GM18951 (cell line): ENCODE data around the gene DVL2.
A peak's percentile ranks its signal among the peaks of the same experiment; 100 is the strongest.
"Not testable (repeated sequence)": the region's sequence is repeated elsewhere in the genome, so short reads cannot be mapped to it uniquely, and the experiment has no call there.

Source experiments
- POLR2A ChIP-seq: IDR thresholded peaks from 4 replicates; pipeline ENCODE4 v1.6.1; 2011; ENCODE audit warnings: mild to moderate bottlenecking; ENCODE audit not compliant: insufficient read length, insufficient read depth; ENCODE audit errors: extremely low read depth
- in situ Hi-C: fragments of 300-500 bp; cut with MboI; formaldehyde crosslinking; loops from one replicate; pipeline ENCODE4 v1.12.0; 2022; ENCODE audit warnings: low sequenced_read_pairs, mixed read lengths, inconsistent platforms; ENCODE audit not compliant: unreplicated experiment

DVL2 gene

DNA sequence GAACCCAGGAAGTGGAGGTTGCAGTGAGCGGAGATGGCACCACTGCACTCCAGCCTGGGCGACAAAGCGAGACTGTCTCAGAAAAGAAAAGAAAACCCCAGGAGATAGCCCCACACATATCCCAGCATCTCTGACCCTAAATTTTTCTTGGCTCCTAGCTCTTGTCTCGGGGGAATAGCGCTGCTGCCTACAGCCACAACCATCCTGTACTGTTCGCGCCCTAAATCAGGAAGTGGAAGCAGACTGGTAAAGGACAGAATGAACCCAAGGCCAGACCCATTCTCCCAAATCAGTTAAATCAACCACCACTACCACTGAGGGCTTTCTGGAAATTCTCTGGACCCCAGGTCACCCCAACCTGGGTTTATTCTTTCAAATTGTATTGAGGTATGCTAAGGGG is 15.5 kb upstream of the DVL2 start:
- no peak for TF ChIP-seq POLR2A
- in situ Hi-C loops = no loop called here

DNA sequence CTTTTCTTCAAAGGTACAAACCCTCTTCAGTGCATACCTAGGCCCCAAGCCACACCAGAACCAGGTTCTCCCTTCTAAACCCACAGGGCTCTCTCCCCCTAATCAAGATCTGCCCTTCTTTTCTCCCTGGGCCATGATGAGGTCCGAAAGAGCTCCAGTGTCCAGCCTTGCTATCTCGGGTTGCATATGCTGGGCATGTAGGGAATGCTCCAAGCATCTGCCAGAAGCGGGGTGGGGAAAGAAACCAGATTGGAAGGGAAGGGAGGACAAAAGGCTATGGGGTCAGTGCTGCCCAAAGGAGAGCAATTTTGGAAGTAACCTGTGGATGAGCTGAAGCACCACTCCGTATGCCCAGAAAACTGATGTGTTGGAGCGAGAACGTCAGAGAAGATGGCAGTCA is 14.9 kb upstream of the DVL2 start:
- no peak for TF ChIP-seq POLR2A
- in situ Hi-C loops = no loop called here

DNA sequence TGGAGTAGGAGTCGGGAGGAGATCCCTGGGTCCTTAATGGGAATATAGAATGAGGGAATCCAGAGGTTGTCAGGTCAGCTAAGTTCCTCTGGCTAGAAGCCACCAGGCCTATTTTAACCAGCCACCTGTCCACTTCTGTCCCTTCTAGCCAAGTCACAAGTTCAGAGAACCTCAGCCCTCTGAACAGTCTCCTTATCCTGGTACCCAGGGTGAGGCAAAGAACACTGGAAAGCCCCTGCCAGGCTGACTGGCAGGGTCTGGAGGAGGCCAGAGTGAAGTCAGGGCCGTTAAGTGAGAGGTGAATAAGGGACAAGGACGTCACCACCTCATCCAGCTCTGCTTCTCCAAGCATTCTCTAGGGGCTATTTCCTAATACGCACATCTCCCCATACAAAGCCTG is 14.5 kb upstream of the DVL2 start:
- no peak for TF ChIP-seq POLR2A
- in situ Hi-C loops = no loop called here

DNA sequence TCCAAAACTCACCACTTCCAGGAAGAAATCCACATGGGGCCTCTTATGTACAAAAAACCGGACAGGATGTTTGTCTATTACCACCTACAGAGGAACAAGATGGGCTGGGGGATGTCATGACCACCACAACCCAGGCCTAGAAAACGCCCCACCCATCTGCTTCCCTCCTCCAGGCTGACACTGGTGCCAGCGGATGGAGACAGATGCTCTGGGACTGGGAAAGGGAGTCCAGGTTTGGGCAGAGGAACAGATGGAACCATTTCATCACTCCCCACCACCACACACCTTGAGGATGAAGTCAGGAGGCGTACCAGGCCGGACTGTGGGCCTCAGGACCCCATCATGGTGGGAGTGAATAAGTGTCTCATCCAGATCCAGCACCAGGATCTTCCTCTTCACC is 12.5 kb upstream of the DVL2 start:
- TF ChIP-seq POLR2A = no peak
- in situ Hi-C loops = no loop called here

DNA sequence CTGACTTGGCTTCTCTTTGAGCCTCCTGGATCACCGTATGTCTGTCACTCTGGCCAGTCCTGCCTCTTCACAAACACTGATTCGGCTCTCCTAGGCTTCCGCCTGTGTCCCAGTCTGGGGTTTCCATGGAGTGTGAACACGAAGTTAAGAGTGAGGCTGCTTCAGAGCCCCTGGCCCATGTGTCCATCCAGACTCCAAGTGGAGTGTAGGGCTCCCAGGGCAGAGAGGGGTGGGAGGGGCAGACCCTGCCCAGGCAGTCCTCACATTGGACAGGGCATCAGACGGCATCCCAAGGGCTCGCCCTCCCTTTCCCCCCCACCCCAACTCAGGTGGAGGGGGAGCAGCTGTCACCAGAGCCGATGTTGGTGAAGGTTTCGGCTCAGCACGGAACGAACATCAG is 9.5 kb upstream of the DVL2 start:
- in situ Hi-C loops = not testable (repeated sequence)

DNA sequence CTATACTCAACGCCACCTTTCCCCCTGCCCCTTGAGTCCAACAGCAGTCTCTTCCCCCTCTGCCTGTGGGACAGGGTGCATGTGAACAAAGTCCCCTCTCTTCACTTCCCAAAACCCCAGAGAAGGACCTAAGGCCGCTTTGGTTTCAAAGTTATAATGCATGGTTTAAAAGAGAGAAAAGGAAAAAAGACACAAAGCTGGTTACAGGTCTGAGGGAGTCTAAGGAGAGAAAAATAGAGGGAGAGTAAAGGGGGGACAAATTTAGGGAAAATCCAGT is 9.1 kb upstream of the DVL2 start:
- no peak for TF ChIP-seq POLR2A
- in situ Hi-C loops = no loop called here

DNA sequence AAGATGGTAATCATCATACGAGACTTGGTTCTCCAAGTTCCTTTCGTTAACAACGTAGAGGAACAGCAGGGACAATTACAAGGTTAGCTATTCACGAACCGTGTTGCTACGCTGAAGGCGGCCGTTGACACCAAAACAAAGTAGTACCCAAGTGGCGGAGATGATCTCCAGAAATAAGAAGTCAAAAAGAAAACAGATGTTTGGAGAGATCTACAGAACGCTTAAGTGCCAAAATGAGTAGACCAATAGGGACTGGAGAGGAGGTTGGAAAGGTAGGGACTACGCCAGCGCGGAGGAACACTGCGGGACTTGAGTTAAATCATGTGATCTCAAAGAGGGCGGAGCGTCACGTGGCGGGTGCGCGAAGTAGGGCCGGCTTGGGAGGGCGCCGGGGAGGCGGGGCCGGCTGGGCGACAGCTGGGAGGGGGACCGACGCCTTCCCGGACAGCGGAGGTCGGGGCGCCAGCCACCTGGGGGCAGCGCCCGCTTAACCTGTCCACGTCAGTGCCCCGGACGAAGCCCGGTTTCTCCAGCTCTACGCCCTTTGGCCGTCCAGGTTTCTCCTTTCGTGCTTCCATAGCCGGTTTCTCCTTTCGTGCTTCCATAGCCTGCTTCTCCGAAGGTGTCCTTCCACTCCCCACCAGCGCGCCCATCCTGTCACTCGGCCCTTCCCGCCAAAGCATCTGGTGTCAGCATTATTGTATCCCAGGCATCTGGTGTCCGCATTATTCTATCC is 8.6 kb upstream of the DVL2 start:
- peak; percentile 58 for TF ChIP-seq POLR2A
- in situ Hi-C loops = no loop called here

DNA sequence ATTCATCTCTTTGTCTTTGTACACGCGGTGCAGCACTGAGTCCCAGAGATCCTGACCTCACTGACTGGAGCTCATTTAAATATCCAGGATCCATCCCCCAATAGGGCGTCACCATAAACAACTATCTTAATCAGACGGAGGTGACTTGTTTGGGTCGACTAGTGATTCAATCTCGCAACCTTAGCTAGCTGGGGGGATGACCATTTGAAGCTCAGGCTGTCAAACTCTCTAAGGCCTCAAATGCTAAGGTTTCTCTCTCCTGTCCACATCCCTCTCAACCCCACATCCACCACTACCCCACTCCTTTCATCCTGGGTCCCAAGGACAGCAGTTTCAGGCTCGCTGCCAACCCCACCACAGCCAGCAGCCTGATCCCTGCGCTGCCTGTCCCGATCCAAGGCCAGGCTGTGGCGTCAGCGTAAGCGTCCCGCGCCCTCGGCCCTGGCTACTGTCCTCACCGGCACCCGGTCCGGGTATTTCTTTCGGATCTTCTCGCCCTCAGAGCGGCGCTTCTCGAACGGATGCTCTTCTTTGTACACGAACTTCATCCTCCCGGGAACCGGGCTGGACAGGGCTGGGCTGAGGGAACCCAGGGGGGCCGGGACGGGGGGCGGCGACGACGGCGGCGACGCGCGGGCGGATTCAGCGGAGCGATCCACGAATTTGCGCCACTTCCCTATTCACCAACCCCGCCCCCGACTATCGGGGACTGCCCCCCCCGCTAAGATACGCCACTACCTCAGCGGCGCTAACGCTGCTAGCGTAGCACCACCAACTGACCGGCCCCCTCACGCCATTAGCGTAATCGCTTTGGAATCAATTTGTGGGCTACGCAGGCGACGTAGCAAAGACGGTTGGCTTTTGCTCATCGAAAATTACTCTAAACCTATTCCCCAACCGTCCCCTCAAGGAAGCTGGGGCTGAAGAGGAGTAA is 7.7 kb upstream of the DVL2 start, which contains the start of gene GABARAP:
GABARAP (minus strand) TSS at position 667 of the 934 bp plus-strand sequence; CDS start at position 548, 119 bp downstream.
- peak; percentile 68 for TF ChIP-seq POLR2A
- in situ Hi-C loops = no loop called here

DNA sequence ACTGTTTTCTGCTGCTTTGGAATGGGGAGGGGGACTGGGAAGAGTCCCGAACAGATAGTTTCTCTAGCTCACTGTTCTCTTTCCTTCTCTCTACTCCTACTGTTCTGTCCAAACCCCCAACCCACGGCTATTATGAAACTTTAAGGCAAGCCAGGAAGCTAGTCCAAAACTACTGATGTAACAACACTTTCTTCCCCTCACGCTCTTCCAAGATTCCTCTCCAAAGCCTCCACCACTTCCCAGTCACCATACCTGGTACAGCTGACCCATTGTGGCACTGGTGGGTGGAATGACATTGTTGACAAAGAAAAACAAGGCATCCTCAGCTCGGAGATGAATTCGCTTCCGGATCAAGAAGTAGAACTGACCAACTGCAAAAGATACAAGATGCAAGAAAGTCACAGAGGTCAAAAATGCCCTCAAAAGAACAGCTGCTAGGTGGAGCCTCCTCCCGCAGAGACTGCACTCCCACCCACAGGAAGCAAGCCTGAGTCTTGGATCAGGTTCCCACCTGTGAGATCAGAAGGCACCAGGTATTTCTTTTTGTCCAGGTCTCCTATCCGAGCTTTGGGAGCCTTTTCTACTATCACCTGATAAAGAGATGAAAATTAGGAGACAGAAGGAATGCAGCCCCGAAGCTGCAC is 6.9 kb upstream of the DVL2 start:
- TF ChIP-seq POLR2A = no peak
- in situ Hi-C loops = no loop called here

DNA sequence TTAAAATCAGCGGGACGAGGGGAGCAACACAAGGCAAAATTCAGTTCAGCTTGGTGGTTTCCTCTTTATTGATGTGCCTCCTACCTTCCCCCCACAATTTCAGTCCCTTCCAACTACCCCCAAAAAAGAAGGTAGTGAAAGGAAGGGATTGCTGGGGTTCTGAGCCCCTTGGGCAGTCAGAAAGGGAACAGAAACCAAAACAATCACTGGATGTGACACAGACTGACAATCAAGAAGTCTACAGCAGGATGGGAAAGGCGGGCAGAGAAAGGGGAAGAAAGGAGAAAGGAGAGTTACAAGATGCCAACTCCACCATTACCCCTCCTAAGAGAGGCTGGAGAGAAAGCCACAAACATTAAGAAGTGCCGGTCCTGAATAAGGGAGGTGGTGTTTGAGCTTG is 6.1 kb upstream of the DVL2 start:
- in situ Hi-C loops = no loop called here
- no peak for TF ChIP-seq POLR2A

DNA sequence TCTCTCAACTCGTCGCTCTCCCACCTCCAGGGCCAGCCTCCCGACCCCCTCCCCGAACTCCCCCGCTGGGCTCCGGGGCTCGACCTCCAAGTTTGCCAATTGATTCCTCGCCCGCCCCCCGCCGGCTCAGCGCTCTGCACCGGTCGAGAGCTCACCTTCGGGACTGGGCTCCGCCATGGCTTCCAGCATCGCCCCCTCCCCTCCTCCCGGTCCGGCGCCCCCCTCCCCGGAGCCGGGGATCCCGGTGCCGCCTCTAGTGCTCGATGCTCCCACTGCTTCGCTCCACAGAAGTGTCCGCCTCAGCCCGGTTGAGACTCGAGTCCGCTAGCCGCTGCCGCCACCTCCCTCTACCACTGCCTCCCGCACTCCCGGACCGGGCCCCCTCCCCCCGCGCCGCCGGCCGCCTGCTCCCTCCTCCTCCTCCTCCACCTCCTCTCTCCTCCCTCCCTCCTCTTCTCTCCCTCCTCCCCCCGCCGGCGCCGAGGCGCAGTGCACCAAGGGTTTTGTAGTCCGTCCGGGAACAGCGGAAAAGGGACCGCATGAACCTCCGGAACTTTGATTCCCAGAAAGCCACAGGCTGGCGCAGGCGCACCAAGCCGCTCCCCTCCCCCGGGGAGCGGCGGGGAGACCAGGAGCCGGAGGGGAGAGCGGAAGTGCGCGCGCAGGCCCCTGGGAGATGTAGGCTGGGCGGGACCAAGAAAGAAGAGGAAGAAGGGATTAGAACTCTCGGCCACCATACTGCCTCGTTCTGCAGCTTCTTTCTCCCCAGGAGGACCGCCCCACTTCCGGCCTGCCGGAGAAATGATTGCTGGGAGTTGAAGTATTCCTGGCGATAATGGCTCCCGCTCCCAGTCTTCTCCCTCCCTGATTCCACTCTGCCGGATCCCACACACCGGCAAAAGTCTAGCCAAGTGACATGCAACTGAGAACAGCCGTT is 5.0 kb upstream of the DVL2 start, which contains the start of gene PHF23:
PHF23 (minus strand) TSS at position 367 of the 937 bp plus-strand sequence; CDS start at position 189, 178 bp downstream.
- in situ Hi-C loops = no loop called here
- TF ChIP-seq POLR2A = peak; percentile 42

DNA sequence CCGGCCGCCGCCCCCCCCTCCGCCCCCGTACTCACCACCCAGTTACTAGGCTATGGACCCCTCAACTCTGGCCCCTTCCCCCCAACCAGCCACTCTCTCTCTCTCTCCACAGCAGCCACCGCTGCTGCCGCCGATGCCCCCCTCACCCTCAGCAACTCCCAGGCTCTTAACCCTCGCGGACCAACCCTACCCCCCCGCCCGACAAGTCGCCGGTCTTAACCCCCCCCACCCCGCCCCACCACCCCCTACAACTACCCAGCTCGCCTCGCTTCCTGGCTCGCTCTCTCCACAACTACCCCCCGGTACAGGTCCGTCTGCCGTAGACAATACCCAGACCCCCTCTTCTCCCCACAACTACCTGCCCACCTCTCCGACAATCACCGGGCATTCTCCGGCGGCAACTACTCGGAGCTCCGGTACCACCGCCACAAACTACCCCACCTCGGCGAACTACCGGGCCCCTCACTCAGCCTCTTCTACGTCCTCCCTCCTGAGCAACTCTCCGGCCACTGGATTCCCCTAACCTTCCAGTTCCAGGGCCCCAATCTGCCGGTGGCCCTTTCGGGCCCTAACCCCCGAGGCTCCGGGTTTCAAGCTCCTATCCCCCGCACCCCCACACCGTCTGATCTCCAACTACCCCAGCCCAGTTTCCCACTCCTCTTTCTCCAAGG is 4.2 kb upstream of the DVL2 start:
- in situ Hi-C loops = no loop called here
- TF ChIP-seq POLR2A = peak; percentile 17
